Fibroblast of lung (primary cell): Measurements from ENCODE around the gene FAM72D.
"Not testable (repeated sequence)": the region's sequence is repeated elsewhere in the genome, so short reads cannot be mapped to it uniquely, and the experiment has no call there.

Experiments used
- EZH2 ChIP-seq: IDR thresholded peaks from 2 replicates; pipeline ENCODE4 v1.5.1; 2012; ENCODE audit warnings: low read length, control low read depth, mild to moderate bottlenecking; ENCODE audit errors: missing control alignments
- TF ChIP-seq, protein P1 (sequence below), 2 donors: IDR thresholded peaks in 1 of 2; conservative IDR thresholded peaks in 1 of 2; 1 replicate in 1 of 2; 2 replicates in 1 of 2; pipeline ENCODE4 v1.5.1; 2011 to 2012; ENCODE audit warnings: low read length in 2 of 2, control low read depth in 1 of 2, inconsistent platforms in 1 of 2, low read depth in 1 of 2, mild to moderate bottlenecking in 1 of 2

GRCh38 chr1:145048181-145048856 lies 47.5 kb upstream of the FAM72D start:
- TF ChIP-seq, protein P1, sequence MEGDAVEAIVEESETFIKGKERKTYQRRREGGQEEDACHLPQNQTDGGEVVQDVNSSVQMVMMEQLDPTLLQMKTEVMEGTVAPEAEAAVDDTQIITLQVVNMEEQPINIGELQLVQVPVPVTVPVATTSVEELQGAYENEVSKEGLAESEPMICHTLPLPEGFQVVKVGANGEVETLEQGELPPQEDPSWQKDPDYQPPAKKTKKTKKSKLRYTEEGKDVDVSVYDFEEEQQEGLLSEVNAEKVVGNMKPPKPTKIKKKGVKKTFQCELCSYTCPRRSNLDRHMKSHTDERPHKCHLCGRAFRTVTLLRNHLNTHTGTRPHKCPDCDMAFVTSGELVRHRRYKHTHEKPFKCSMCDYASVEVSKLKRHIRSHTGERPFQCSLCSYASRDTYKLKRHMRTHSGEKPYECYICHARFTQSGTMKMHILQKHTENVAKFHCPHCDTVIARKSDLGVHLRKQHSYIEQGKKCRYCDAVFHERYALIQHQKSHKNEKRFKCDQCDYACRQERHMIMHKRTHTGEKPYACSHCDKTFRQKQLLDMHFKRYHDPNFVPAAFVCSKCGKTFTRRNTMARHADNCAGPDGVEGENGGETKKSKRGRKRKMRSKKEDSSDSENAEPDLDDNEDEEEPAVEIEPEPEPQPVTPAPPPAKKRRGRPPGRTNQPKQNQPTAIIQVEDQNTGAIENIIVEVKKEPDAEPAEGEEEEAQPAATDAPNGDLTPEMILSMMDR (conservative IDR thresholded peaks at IDR 0.05 in 1 of 2, IDR thresholded peaks at IDR 0.05 in 1 of 2; ENCODE audit: low read depth in 1 of 2, low read length in 2 of 2): not testable (repeated sequence)
- not testable (repeated sequence) for TF ChIP-seq EZH2
